GM23338 (cell line): ENCODE measurements around the gene KRTAP4-8. TPM values are rescaled to one million over a fixed set of nuclear protein-coding genes. Genes with fewer than 3 reads are reported as not detected.

ENCODE experiments used
- ATAC-seq: fragments of 200-7000 bp; cut with Tn5 transposase; 3 replicates; pipeline ENCODE4 v1.9.1; 2020
- DNase-seq: peaks from one replicate; pipeline ENCODE4 v3.0.0-alpha.2; 2015; ENCODE audit warnings: low spot score
- H2AFZ ChIP-seq: fragments of 200-600 bp; sonication (generic); 2 replicates; pipeline ENCODE4 v1.8.0; 2016; ENCODE audit warnings: antibody characterized with exemption, mild to moderate bottlenecking, moderate library complexity
- H3F3A ChIP-seq: fragments of 200-600 bp; sonication (generic); replicated peaks from 2 replicates; pipeline ENCODE4 v1.8.0; 2017; ENCODE audit warnings: antibody characterized with exemption, mixed run types, low read depth
- H3K27ac ChIP-seq: fragments of 200-600 bp; sonication (generic); 2 replicates; pipeline ENCODE4 v1.6.1; 2016; ENCODE audit warnings: low read depth
- H3K27me3 ChIP-seq: fragments of 200-600 bp; sonication (generic); 2 replicates; pipeline ENCODE4 v1.8.0; 2016; ENCODE audit warnings: mild to moderate bottlenecking, mixed run types, moderate library complexity; ENCODE audit not compliant: insufficient read depth
- H3K36me3 ChIP-seq: fragments of 200-600 bp; sonication (generic); 2 replicates; pipeline ENCODE4 v1.8.0; 2016; ENCODE audit warnings: mild to moderate bottlenecking; ENCODE audit not compliant: insufficient read depth
- H3K4me1 ChIP-seq: fragments of 200-600 bp; sonication (generic); 2 replicates; pipeline ENCODE4 v1.8.0; 2016; ENCODE audit warnings: mild to moderate bottlenecking, moderate library complexity; ENCODE audit not compliant: insufficient read depth
- H3K4me2 ChIP-seq: fragments of 200-600 bp; sonication (generic); 2 replicates; pipeline ENCODE4 v1.7.1; 2017; ENCODE audit warnings: mixed run types
- H3K4me3 ChIP-seq: fragments of 200-600 bp; sonication (generic); 2 replicates; pipeline ENCODE4 v1.6.1; 2016; ENCODE audit warnings: mixed run types
- H3K79me2 ChIP-seq: fragments of 200-600 bp; sonication (generic); replicated peaks from 2 replicates; pipeline ENCODE4 v1.8.0; 2017; ENCODE audit warnings: mild to moderate bottlenecking; ENCODE audit not compliant: insufficient read depth
- H3K9me2 ChIP-seq: fragments of 200-600 bp; sonication (generic); 2 replicates; pipeline ENCODE4 v1.8.0; 2017; ENCODE audit not compliant: insufficient read depth
- H4K20me1 ChIP-seq: fragments of 200-600 bp; sonication (generic); replicated peaks from 2 replicates; pipeline ENCODE4 v1.8.0; 2017; ENCODE audit warnings: mild to moderate bottlenecking; ENCODE audit not compliant: insufficient read depth
- H3K27ac Mint-ChIP-seq: 2 replicates; pipeline ENCODE4 v1.8.0; 2020; ENCODE audit warnings: inconsistent platforms, mild to moderate bottlenecking, moderate library complexity, mixed read lengths
- H3K27me3 Mint-ChIP-seq: 3 replicates; pipeline ENCODE4 v1.8.0; 2022; ENCODE audit warnings: low read depth, mild to moderate bottlenecking, moderate library complexity, mixed read lengths, inconsistent platforms; ENCODE audit not compliant: insufficient read depth, poor library complexity
- H3K36me3 Mint-ChIP-seq: 3 replicates; pipeline ENCODE4 v1.8.0; 2021; ENCODE audit warnings: low read depth, mild to moderate bottlenecking, inconsistent platforms, moderate library complexity, mixed read lengths
- H3K4me1 Mint-ChIP-seq: 3 replicates; pipeline ENCODE4 v1.8.0; 2020; ENCODE audit warnings: mild to moderate bottlenecking, inconsistent platforms, mixed read lengths
- H3K4me3 Mint-ChIP-seq: 3 replicates; pipeline ENCODE4 v1.8.0; 2021; ENCODE audit warnings: moderate library complexity, mild to moderate bottlenecking, inconsistent platforms, mixed read lengths
- H3K9me3 Mint-ChIP-seq: 3 replicates; pipeline ENCODE4 v1.8.0; 2020; ENCODE audit warnings: moderate library complexity, mild to moderate bottlenecking, inconsistent platforms, mixed read lengths
- CREB1 ChIP-seq: fragments of 250-450 bp; sonication (Bioruptor Pico); IDR thresholded peaks from 2 replicates; pipeline ENCODE4 v1.5.0; 2020; ENCODE audit warnings: low read depth, mild to moderate bottlenecking, moderate library complexity
- EZH2 ChIP-seq: fragments of 200-600 bp; sonication (generic); IDR thresholded peaks from one replicate; pipeline ENCODE4 v1.8.0; 2017; ENCODE audit warnings: antibody characterized with exemption, mild to moderate bottlenecking, low read depth; ENCODE audit not compliant: unreplicated experiment
- EZH2phosphoT487 ChIP-seq: fragments of 200-600 bp; sonication (generic); IDR thresholded peaks from one replicate; pipeline ENCODE4 v1.8.1; 2018; ENCODE audit warnings: antibody characterized with exemption; ENCODE audit not compliant: unreplicated experiment
- NANOG ChIP-seq: IDR thresholded peaks from 2 replicates; pipeline ENCODE4 v1.6.1; 2016; ENCODE audit warnings: antibody characterized with exemption, borderline replicate concordance
- STAT1 ChIP-seq: IDR thresholded peaks from one replicate; pipeline ENCODE4 v1.6.1; 2016; ENCODE audit warnings: antibody characterized with exemption; ENCODE audit not compliant: unreplicated experiment
- ZNF114 ChIP-seq: fragments of 250-450 bp; sonication (Bioruptor Pico); IDR thresholded peaks from 2 replicates; pipeline ENCODE4 v1.5.0; 2020; ENCODE audit warnings: mild to moderate bottlenecking, moderate library complexity
- polyA plus RNA-seq: library from polyadenylated mRNA; unstranded; fragments of >200 nt; fragmentation: Nextera tagmentation; extraction: Ambion mirVana; gene quantifications from 2 replicates; pipeline ENCODE4 v1.2.1, GENCODE V29; 2016
- total RNA-seq: library from RNA; depleted of rRNA; stranded (reverse); fragments of >200 nt; shearing (Covaris generic); gene quantifications from 2 replicates; pipeline ENCODE4 v1.2.3, GENCODE V29; 2014
- TF ChIP-seq, protein P1 (sequence below): IDR thresholded peaks from 2 replicates; pipeline ENCODE4 v1.6.1; 2016; ENCODE audit warnings: antibody characterized with exemption
- TF ChIP-seq, protein P2 (sequence below), 2 experiments: fragments of 200-600 bp in 1 of 2; sonication (generic) in 1 of 2; conservative IDR thresholded peaks; 2 replicates each; pipeline versions ENCODE4 v1.5.1 to v1.6.1; 2016 to 2017; ENCODE audit warnings: antibody characterized with exemption in 2 of 2, low read depth in 2 of 2, mild to moderate bottlenecking in 2 of 2, moderate library complexity in 1 of 2
- TF ChIP-seq, protein P3 (sequence below): IDR thresholded peaks from one replicate; pipeline ENCODE4 v1.6.1; 2018; ENCODE audit warnings: antibody characterized with exemption; ENCODE audit not compliant: unreplicated experiment

The KRTAP4-8 gene
- total and polyA plus RNA-seq, 2 experiments from 2014 or later, result not detected

DNA sequence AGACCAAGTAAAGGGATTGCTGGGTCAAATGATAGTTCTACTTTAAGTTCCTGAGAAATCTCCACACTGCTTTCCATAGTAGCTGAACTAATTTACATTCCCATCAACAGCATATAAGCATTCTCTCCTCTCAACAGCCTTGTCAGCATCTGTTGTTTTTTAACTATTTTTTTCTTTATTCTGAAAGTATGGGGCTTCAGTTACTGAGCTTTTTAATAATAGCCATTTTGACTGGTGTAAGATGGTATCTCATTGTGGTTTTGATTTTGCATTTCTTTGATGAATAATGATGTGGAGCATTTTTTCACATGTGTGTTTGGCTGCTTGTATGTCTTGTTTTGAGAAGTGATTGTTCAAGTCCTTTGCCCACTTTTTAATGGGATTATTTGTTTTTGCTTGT, 45.4 kb downstream of the KRTAP4-8 start:
- Histone ChIP-seq H3K36me3 (no peaks in the 10 kb centered on the region), H4K20me1 (no peaks in the 10 kb centered on the region), H3K27me3 (no peaks in the 10 kb centered on the region), H3K79me2 (no peaks in the 10 kb centered on the region), H3K27ac (no peak overlapping the region), H3K4me1 (peaks cover 8% of the 10 kb centered on the region), H3K9me2 (no peaks in the 10 kb centered on the region), H3F3A (no peaks in the 10 kb centered on the region), H2AFZ (no peak overlapping the region), H3K4me2 (no peak overlapping the region), H3K4me3 (no peak overlapping the region)
- no peak for DNase-seq
- no peak overlapping the region for H3K4me3 Mint-ChIP-seq
- H3K36me3 Mint-ChIP-seq, result 0 out of 3 replicates have a peak, but pooled peaks cover 3% of the 10 kb centered on the region
- TF ChIP-seq STAT1, result no peak
- TF ChIP-seq CREB1, result no peak
- TF ChIP-seq, protein P1, sequence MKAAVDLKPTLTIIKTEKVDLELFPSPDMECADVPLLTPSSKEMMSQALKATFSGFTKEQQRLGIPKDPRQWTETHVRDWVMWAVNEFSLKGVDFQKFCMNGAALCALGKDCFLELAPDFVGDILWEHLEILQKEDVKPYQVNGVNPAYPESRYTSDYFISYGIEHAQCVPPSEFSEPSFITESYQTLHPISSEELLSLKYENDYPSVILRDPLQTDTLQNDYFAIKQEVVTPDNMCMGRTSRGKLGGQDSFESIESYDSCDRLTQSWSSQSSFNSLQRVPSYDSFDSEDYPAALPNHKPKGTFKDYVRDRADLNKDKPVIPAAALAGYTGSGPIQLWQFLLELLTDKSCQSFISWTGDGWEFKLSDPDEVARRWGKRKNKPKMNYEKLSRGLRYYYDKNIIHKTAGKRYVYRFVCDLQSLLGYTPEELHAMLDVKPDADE, result no peak
- TF ChIP-seq, protein P2, sequence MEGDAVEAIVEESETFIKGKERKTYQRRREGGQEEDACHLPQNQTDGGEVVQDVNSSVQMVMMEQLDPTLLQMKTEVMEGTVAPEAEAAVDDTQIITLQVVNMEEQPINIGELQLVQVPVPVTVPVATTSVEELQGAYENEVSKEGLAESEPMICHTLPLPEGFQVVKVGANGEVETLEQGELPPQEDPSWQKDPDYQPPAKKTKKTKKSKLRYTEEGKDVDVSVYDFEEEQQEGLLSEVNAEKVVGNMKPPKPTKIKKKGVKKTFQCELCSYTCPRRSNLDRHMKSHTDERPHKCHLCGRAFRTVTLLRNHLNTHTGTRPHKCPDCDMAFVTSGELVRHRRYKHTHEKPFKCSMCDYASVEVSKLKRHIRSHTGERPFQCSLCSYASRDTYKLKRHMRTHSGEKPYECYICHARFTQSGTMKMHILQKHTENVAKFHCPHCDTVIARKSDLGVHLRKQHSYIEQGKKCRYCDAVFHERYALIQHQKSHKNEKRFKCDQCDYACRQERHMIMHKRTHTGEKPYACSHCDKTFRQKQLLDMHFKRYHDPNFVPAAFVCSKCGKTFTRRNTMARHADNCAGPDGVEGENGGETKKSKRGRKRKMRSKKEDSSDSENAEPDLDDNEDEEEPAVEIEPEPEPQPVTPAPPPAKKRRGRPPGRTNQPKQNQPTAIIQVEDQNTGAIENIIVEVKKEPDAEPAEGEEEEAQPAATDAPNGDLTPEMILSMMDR (conservative IDR thresholded peaks at IDR 0.05; ENCODE audit: low read depth in 2 of 2), result no peak
- no peak for TF ChIP-seq NANOG
- TF ChIP-seq ZNF114 (CRISPR knock-in tag), result no peak
- TF ChIP-seq, protein P3, sequence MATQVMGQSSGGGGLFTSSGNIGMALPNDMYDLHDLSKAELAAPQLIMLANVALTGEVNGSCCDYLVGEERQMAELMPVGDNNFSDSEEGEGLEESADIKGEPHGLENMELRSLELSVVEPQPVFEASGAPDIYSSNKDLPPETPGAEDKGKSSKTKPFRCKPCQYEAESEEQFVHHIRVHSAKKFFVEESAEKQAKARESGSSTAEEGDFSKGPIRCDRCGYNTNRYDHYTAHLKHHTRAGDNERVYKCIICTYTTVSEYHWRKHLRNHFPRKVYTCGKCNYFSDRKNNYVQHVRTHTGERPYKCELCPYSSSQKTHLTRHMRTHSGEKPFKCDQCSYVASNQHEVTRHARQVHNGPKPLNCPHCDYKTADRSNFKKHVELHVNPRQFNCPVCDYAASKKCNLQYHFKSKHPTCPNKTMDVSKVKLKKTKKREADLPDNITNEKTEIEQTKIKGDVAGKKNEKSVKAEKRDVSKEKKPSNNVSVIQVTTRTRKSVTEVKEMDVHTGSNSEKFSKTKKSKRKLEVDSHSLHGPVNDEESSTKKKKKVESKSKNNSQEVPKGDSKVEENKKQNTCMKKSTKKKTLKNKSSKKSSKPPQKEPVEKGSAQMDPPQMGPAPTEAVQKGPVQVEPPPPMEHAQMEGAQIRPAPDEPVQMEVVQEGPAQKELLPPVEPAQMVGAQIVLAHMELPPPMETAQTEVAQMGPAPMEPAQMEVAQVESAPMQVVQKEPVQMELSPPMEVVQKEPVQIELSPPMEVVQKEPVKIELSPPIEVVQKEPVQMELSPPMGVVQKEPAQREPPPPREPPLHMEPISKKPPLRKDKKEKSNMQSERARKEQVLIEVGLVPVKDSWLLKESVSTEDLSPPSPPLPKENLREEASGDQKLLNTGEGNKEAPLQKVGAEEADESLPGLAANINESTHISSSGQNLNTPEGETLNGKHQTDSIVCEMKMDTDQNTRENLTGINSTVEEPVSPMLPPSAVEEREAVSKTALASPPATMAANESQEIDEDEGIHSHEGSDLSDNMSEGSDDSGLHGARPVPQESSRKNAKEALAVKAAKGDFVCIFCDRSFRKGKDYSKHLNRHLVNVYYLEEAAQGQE, result no peak
- no peak for TF ChIP-seq EZH2
- no peak for ATAC-seq
- peaks cover 6% of the 10 kb centered on the region; the same call in 1 of the 3 replicates for H3K9me3 Mint-ChIP-seq
- no peak overlapping the region for H3K27ac Mint-ChIP-seq
- H3K27me3 Mint-ChIP-seq, result no peaks in the 10 kb centered on the region
- peaks cover 16% of the 10 kb centered on the region for H3K4me1 Mint-ChIP-seq

DNA sequence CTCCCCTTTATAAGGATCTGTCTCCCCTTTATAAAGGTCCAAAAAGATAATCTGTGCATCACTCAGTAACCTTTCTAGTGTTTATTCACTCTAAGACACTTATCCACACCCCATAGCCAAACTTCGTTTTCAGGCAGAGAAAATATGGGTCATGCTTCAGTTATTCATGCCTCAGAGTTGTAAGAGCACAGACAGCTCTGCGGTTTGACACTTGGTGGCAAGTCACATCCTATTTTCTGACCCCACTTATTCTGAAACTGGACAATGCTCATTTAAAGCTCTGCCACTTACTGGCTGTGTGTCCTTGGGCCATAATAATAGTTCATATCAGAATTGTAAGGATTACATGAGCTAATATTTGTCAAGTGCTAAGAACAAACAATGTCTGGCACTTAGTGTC, 48.8 kb downstream of the KRTAP4-8 start:
- DNase-seq, result no peak
- no peak for ATAC-seq
- Histone ChIP-seq H3K79me2 (no peaks in the 10 kb centered on the region), H3K36me3 (no peaks in the 10 kb centered on the region), H3K27ac (no peak overlapping the region), H3K4me3 (no peak overlapping the region), H2AFZ (no peak overlapping the region), H4K20me1 (no peaks in the 10 kb centered on the region), H3K9me2 (no peaks in the 10 kb centered on the region), H3K4me2 (no peak overlapping the region), H3K27me3 (no peaks in the 10 kb centered on the region), H3K4me1 (peaks cover 8% of the 10 kb centered on the region), H3F3A (no peaks in the 10 kb centered on the region)
- Mint-ChIP-seq H3K4me1 (peaks cover 16% of the 10 kb centered on the region), H3K4me3 (no peak overlapping the region), H3K27ac (no peak overlapping the region), H3K9me3 (peaks cover 5% of the 10 kb centered on the region; the same call in 1 of the 3 replicates), H3K27me3 (peaks cover 2% of the 10 kb centered on the region), H3K36me3 (0 out of 3 replicates have a peak, but pooled peaks cover 3% of the 10 kb centered on the region)
- TF ChIP-seq EZH2phosphoT487 (no peak), ZNF114 (CRISPR knock-in tag) (no peak), CREB1 (no peak)
